Transverse colon (tissue), 4 donors: ENCODE results near the gene PXK. TPM values are rescaled to one million over a fixed set of nuclear protein-coding genes. Genes with fewer than 3 reads are reported as not detected.

Source experiments
- DNase-seq: peaks from one replicate; pipeline ENCODE4 v3.0.0-alpha.2; 2019
- H3K27ac ChIP-seq, 4 donors: fragments of 200-600 bp; sonication (generic); 2 replicates each; pipeline ENCODE4 v1.5.1; 2016 to 2018; ENCODE audit warnings: inconsistent platforms in 4 of 4
- H3K27me3 ChIP-seq: fragments of 200-600 bp; sonication (generic); 2 replicates; pipeline ENCODE4 v1.5.1; 2017; ENCODE audit warnings: inconsistent platforms
- H3K36me3 ChIP-seq, 4 donors: fragments of 200-600 bp; sonication (generic); 2 replicates each; pipeline ENCODE4 v1.5.1; 2017 to 2019; ENCODE audit warnings: inconsistent platforms in 4 of 4
- H3K4me1 ChIP-seq, 4 donors: fragments of 200-600 bp; sonication (generic); 2 replicates each; pipeline ENCODE4 v1.5.1; 2017 to 2020; ENCODE audit warnings: inconsistent platforms in 4 of 4
- H3K4me3 ChIP-seq, 4 donors: fragments of 200-600 bp; sonication (generic); 1 replicate in 1 of 4; 2 replicates in 3 of 4; pipeline versions ENCODE4 v1.5.1 to v1.6.1; 2017 to 2019; ENCODE audit warnings: inconsistent platforms in 4 of 4
- H3K9me3 ChIP-seq, 2 donors: fragments of 200-600 bp; sonication (generic); 2 replicates each; pipeline ENCODE4 v1.5.1; 2017 to 2019; ENCODE audit warnings: inconsistent platforms in 2 of 2
- CTCF ChIP-seq, 5 experiments: fragments of 200-600 bp in 3 of 5; fragments of 450-650 bp in 2 of 5; sonication (generic) in 3 of 5; IDR thresholded peaks; 1 replicate in 2 of 5; 2 replicates in 3 of 5; pipeline ENCODE4 v1.5.1; 2016 to 2017; ENCODE audit warnings: antibody characterized with exemption in 5 of 5, inconsistent platforms in 3 of 5, mild to moderate bottlenecking in 2 of 5, moderate library complexity in 1 of 5
- EP300 ChIP-seq: sonication (generic); formaldehyde crosslinking; IDR thresholded peaks from one replicate; pipeline ENCODE4 v1.6.1; 2017; ENCODE audit warnings: antibody characterized with exemption, low read depth
- POLR2A ChIP-seq: fragments of 450-650 bp; IDR thresholded peaks from one replicate; pipeline ENCODE4 v1.6.1; 2016; ENCODE audit warnings: antibody characterized with exemption, mild to moderate bottlenecking, moderate library complexity
- POLR2AphosphoS5 ChIP-seq, 3 donors: sonication (generic); formaldehyde crosslinking; IDR thresholded peaks; one replicate each; pipeline ENCODE4 v1.6.1; 2016; ENCODE audit warnings: antibody characterized with exemption in 3 of 3
- WGBS, 2 donors: methylation state at CpG; one replicate each; pipeline ENCODE4 v1.1.5; 2018; ENCODE audit warnings: low coverage in 1 of 2; 5-methylcytosine and 5-hydroxymethylcytosine counted together
- in situ Hi-C, 4 donors: fragments of 200-750 bp; cut with MboI; loops; one replicate each; pipeline versions ENCODE4 v1.15.0 to v1.15.1; 2017; ENCODE audit warnings: low sequenced_read_pairs in 3 of 4, low pct_ligation_motif_present in 1 of 4, low pct_unique_long_range_greater_than_20kb in 1 of 4
- intact Hi-C: fragments of 100-400 bp; cut with DNase I; formaldehyde crosslinking; loops from one replicate; pipeline ENCODE4 v1.15.1; 2023; ENCODE audit warnings: low total_unique reads
- total RNA-seq, 4 donors: library from RNA; depleted of rRNA; stranded (reverse); fragments of >200 nt; gene quantifications; one replicate each; pipeline ENCODE4 v1.1.0, GENCODE V29; 2016

The PXK gene
- total RNA-seq, 4 donors from 2014 or later = 7.6 to 29.5 (median 16.6) TPM

GRCh38 chr3:58391156-58391865 lies 58.6 kb downstream of the PXK start:
- no peak for DNase-seq
- in situ Hi-C loops (no loop called here), intact Hi-C loops (no loop called here)
- no peak for TF ChIP-seq POLR2AphosphoS5 (IDR thresholded peaks at IDR 0.05)
- no peak for TF ChIP-seq EP300
- no peak for TF ChIP-seq CTCF (IDR thresholded peaks at IDR 0.05)
- TF ChIP-seq POLR2A = no peak
- H3K27ac ChIP-seq = peak overlapping the region; percentile 3 to 56 (median 42)
- H3K27me3 ChIP-seq = no peaks in the 10 kb centered on the region
- no peaks in the 10 kb centered on the region for H3K9me3 ChIP-seq
- 63 to 69% methylated on average over 3 of the region's 3 CpGs for WGBS, 2 donors
- peaks cover 0 to 4% (median 2%) of the 10 kb centered on the region in 4 donors for H3K36me3 ChIP-seq
- H3K4me3 ChIP-seq = no peak overlapping the region
- H3K4me1 ChIP-seq = peaks cover 14 to 31% (median 19%) of the 10 kb centered on the region in 4 donors

GRCh38 chr3:58392181-58392580 lies 59.5 kb downstream of the PXK start:
- Histone ChIP-seq H3K9me3 (no peaks in the 10 kb centered on the region), H3K4me1 (peaks cover 7 to 23% (median 13%) of the 10 kb centered on the region in 4 donors), H3K36me3 (peaks cover 0 to 11% (median 4%) of the 10 kb centered on the region in 4 donors), H3K4me3 (no peak overlapping the region), H3K27me3 (no peaks in the 10 kb centered on the region), H3K27ac (peak overlapping the region; percentile 3 to 56 (median 38))
- in situ Hi-C loops = no loop called here
- DNase-seq = no peak
- TF ChIP-seq EP300 (no peak), POLR2A (no peak)
- 50 to 68% methylated on average over 3 of the region's 3 CpGs for WGBS, 2 donors
- intact Hi-C loops = no loop called here

GRCh38 chr3:58394339-58394738 lies 61.6 kb downstream of the PXK start:
- intact Hi-C loops = no loop called here
- H3K4me3 ChIP-seq = no peak overlapping the region
- in situ Hi-C loops = no loop called here

GRCh38 chr3:58398669-58399333 lies 66.1 kb downstream of the PXK start:
- Histone ChIP-seq H3K4me1 (peaks cover 0 to 4% (median 1%) of the 10 kb centered on the region in 4 donors), H3K4me3 (no peak overlapping the region), H3K9me3 (no peaks in the 10 kb centered on the region), H3K36me3 (peaks cover 0 to 21% (median 7%) of the 10 kb centered on the region in 4 donors), H3K27me3 (no peaks in the 10 kb centered on the region), H3K27ac (no peak overlapping the region)
- DNase-seq = no peak
- WGBS, 2 donors = 84% methylated on average over 4 to 9 of the region's 9 CpGs
- no peak for TF ChIP-seq POLR2A
- no peak for TF ChIP-seq EP300
- no peak for TF ChIP-seq CTCF (IDR thresholded peaks at IDR 0.05)
- no peak for TF ChIP-seq POLR2AphosphoS5 (IDR thresholded peaks at IDR 0.05)
- intact Hi-C loops (loop anchor here (1.0 kb wide), 1 partner anchor 92 kb away; no protein-coding TSS in a partner anchor), in situ Hi-C loops (no loop called here)

More at GRCh38 chr3:58394339-58394738, 61.6 kb downstream of the PXK start:
- Histone ChIP-seq H3K4me1 (peaks cover 0 to 6% (median 2%) of the 10 kb centered on the region in 4 donors), H3K9me3 (no peaks in the 10 kb centered on the region), H3K27ac (no peak overlapping the region), H3K27me3 (no peaks in the 10 kb centered on the region), H3K36me3 (peaks cover 0 to 21% (median 9%) of the 10 kb centered on the region in 4 donors)
- DNase-seq = no peak
- TF ChIP-seq EP300 (no peak), CTCF (IDR thresholded peaks at IDR 0.05) (no peak), POLR2AphosphoS5 (IDR thresholded peaks at IDR 0.05) (no peak)
